GM23248 (cell line): ENCODE results near the gene TMEM178B.

Experiments used
- EZH2 ChIP-seq: fragments of 200-600 bp; sonication (generic); IDR thresholded peaks from 2 replicates; pipeline ENCODE4 v1.6.1; 2018; ENCODE audit warnings: antibody characterized with exemption, mild to moderate bottlenecking; ENCODE audit not compliant: insufficient read depth, poor library complexity, severe bottlenecking
- EZH2phosphoT487 ChIP-seq: fragments of 200-600 bp; sonication (generic); IDR thresholded peaks from 2 replicates; pipeline ENCODE4 v1.6.1; 2018; ENCODE audit warnings: antibody characterized with exemption, moderate library complexity, mild to moderate bottlenecking, low read depth; ENCODE audit not compliant: insufficient read depth

DNA sequence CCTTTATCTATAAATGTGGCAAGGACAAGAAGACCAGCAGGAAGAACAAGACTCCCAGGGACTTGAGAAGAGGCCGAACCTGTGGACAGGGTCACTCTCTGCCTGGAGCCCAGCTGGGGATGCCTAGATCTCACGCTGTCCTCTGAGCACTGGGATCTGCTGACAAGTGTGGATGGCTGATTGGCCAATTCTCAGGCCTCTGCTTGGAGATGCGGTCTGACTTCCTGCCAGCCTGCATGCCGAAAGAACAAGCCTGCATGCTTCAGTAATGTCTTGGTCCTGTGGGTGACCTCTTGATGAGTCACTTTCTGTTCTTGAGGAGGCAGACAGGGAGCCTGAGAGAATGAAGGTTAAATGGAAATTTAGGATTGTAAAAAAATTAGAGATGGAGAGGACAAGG, 84.7 kb downstream of the TMEM178B start:
- TF ChIP-seq EZH2 (no peak), EZH2phosphoT487 (no peak)
